ENCODE measurements around the gene NKAPD1.

DNA sequence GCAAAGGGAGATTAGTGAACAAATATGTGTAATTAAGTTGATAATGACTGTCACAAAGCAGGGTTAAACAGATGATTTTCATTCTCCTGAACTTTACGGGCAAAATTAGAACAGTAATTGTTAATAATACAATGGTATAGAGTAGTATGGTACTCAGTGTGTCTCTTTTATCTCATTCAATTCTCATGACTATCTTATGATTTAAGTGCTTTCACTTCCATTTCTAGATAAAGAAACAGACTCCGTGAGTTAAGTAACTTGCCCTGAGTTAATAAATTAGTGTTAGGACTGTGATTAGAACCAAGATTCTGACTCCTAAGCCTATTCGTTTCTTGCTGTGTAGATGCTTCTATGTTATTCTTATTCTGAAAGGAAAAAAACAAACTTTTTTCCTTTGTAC lies 22.3 kb upstream of the NKAPD1 start:
- TF ChIP-seq POLR2A (IDR thresholded peaks at IDR 0.05) (no peak), POLR2AphosphoS5 (IDR thresholded peaks at IDR 0.05) (no peak)
- TF ChIP-seq, protein P1, sequence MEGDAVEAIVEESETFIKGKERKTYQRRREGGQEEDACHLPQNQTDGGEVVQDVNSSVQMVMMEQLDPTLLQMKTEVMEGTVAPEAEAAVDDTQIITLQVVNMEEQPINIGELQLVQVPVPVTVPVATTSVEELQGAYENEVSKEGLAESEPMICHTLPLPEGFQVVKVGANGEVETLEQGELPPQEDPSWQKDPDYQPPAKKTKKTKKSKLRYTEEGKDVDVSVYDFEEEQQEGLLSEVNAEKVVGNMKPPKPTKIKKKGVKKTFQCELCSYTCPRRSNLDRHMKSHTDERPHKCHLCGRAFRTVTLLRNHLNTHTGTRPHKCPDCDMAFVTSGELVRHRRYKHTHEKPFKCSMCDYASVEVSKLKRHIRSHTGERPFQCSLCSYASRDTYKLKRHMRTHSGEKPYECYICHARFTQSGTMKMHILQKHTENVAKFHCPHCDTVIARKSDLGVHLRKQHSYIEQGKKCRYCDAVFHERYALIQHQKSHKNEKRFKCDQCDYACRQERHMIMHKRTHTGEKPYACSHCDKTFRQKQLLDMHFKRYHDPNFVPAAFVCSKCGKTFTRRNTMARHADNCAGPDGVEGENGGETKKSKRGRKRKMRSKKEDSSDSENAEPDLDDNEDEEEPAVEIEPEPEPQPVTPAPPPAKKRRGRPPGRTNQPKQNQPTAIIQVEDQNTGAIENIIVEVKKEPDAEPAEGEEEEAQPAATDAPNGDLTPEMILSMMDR (IDR thresholded peaks at IDR 0.05 in 8 of 11, conservative IDR thresholded peaks at IDR 0.05 in 3 of 11) = no peak

Measured in spleen (tissue), 7 donors.